Sigmoid colon (tissue), 7 donors: ENCODE data around the gene NUP188. TPM values are rescaled to one million over a fixed set of nuclear protein-coding genes. Genes with fewer than 3 reads are reported as not detected.

ENCODE experiments used
- DNase-seq: peaks from one replicate; pipeline ENCODE4 v3.0.0-alpha.2; 2019
- H3K27ac ChIP-seq, 4 donors: fragments of 200-600 bp; sonication (generic); one replicate each; pipeline ENCODE4 v1.5.1; 2016 to 2019; ENCODE audit warnings: mild to moderate bottlenecking in 1 of 4
- H3K27me3 ChIP-seq, 3 donors: fragments of 200-600 bp; sonication (generic); one replicate each; pipeline ENCODE4 v1.5.1; 2019; ENCODE audit warnings: mild to moderate bottlenecking in 1 of 3
- H3K36me3 ChIP-seq, 4 donors: fragments of 200-600 bp; sonication (generic); one replicate each; pipeline ENCODE4 v1.5.1; 2016 to 2019
- H3K4me1 ChIP-seq, 4 donors: fragments of 200-600 bp; sonication (generic); one replicate each; pipeline ENCODE4 v1.5.1; 2017 to 2019
- H3K4me3 ChIP-seq, 4 donors: fragments of 200-600 bp; sonication (generic); one replicate each; pipeline ENCODE4 v1.5.1; 2017 to 2019; ENCODE audit warnings: mild to moderate bottlenecking in 2 of 4, moderate library complexity in 1 of 4
- H3K9me3 ChIP-seq, 4 donors: fragments of 200-600 bp in 3 of 4; sonication (generic) in 3 of 4; one replicate each; pipeline versions ENCODE4 v1.5.1 to v1.6.1; 2013 to 2019
- EP300 ChIP-seq, 4 donors: sonication (generic); formaldehyde crosslinking; IDR thresholded peaks; one replicate each; pipeline ENCODE4 v1.6.1; 2017; ENCODE audit warnings: antibody characterized with exemption in 4 of 4
- POLR2A ChIP-seq, 2 donors: fragments of 450-650 bp; IDR thresholded peaks; one replicate each; pipeline ENCODE4 v1.6.1; 2016; ENCODE audit warnings: antibody characterized with exemption in 2 of 2, mild to moderate bottlenecking in 2 of 2, moderate library complexity in 2 of 2
- POLR2AphosphoS5 ChIP-seq, 4 donors: sonication (generic); formaldehyde crosslinking; IDR thresholded peaks; one replicate each; pipeline ENCODE4 v1.6.1; 2017; ENCODE audit warnings: antibody characterized with exemption in 4 of 4
- WGBS, 2 donors: extraction: QIAGEN DNeasy Blood & Tissue Kit; methylation state at CpG; one replicate each; pipeline ENCODE4 v1.1.7; 2013; 5-methylcytosine and 5-hydroxymethylcytosine counted together
- intact Hi-C: fragments of 100-400 bp; cut with DNase I; formaldehyde crosslinking; loops from one replicate; pipeline ENCODE4 v1.15.1; 2023
- polyA plus RNA-seq, 3 donors: library from polyadenylated mRNA; stranded (reverse); fragments of 200-250 nt; gene quantifications; one replicate each; pipeline ENCODE4 v1.2.3, GENCODE V29; 2013
- total RNA-seq, 4 donors: library from RNA; depleted of rRNA; stranded (reverse); fragments of >200 nt; gene quantifications; one replicate each; pipeline ENCODE4 v1.1.0, GENCODE V29; 2016
- TF ChIP-seq, protein P1 (sequence below), 4 experiments: fragments of 450-650 bp in 3 of 4; fragments of 200-600 bp in 1 of 4; IDR thresholded peaks; one replicate each; pipeline ENCODE4 v1.5.1; 2016 to 2019; ENCODE audit warnings: antibody characterized with exemption in 4 of 4, mild to moderate bottlenecking in 3 of 4, moderate library complexity in 2 of 4
- donor health status: healthy with polysubstance abuse.
- donor health status: Bipolar disorder and iron deficiency.
- donor health status: healthy.

NUP188 gene
- total and polyA plus RNA-seq, 7 donors: 3.7 to 28.8 (median 21.3) TPM

DNA sequence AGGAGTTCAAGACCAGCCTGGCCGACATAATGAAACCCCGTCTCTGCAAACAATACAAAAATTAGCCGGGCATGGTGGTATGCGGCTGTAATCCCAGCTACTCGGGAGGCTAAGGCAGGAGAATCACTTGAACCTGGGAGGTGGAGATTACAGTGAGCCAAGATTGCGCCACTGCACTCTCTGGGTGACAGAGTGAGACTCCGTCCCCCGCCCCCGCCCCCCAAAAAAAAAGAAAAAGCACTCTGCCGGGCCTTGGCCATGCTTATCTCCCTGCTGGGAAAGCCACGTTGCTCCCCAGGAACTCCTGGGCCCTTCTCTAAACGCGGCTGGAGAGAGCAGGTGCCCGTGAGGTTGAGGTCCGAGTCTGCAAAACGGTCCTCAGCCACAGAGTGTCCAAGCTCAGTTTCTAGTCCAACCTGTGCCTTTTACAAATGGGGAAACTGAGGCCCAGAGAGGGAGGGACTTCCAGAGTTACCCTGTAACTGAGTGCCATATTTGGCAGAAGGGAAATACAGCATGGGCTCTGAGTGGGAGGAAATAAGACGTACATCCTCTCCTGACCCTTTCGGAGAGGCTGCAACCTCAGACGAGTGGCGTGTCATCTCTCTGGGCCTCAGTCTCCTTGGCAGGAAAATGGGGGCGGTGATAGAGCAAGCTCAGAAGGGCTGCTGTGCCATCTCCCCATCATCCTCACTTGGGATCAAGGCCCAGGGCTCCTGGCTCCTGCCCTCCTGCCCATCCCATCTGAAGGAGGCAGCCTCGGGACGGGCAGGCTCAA, 33.3 kb upstream of the NUP188 start:
- H3K9me3 ChIP-seq: no peaks in the 10 kb centered on the region
- no peak overlapping the region for H3K4me3 ChIP-seq
- TF ChIP-seq, protein P1, sequence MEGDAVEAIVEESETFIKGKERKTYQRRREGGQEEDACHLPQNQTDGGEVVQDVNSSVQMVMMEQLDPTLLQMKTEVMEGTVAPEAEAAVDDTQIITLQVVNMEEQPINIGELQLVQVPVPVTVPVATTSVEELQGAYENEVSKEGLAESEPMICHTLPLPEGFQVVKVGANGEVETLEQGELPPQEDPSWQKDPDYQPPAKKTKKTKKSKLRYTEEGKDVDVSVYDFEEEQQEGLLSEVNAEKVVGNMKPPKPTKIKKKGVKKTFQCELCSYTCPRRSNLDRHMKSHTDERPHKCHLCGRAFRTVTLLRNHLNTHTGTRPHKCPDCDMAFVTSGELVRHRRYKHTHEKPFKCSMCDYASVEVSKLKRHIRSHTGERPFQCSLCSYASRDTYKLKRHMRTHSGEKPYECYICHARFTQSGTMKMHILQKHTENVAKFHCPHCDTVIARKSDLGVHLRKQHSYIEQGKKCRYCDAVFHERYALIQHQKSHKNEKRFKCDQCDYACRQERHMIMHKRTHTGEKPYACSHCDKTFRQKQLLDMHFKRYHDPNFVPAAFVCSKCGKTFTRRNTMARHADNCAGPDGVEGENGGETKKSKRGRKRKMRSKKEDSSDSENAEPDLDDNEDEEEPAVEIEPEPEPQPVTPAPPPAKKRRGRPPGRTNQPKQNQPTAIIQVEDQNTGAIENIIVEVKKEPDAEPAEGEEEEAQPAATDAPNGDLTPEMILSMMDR (IDR thresholded peaks at IDR 0.05): no peak
- TF ChIP-seq EP300 (IDR thresholded peaks at IDR 0.05) (no peak), POLR2A (IDR thresholded peaks at IDR 0.05) (no peak), POLR2AphosphoS5 (IDR thresholded peaks at IDR 0.05) (no peak)
- intact Hi-C loops: no loop called here
- peaks cover 8 to 41% (median 20%) of the 10 kb centered on the region in 4 donors for H3K36me3 ChIP-seq
- no peaks in the 10 kb centered on the region for H3K27me3 ChIP-seq
- DNase-seq: no peak
- 86 to 88% methylated on average over 23 of the region's 23 CpGs for whole genome bisulfite sequencing, 2 donors
- H3K4me1 ChIP-seq: peaks cover 0 to 92% (median 84%) of the 10 kb centered on the region in 4 donors
- H3K27ac ChIP-seq: peak overlapping the region; percentile 65 to 88 (median 78)

DNA sequence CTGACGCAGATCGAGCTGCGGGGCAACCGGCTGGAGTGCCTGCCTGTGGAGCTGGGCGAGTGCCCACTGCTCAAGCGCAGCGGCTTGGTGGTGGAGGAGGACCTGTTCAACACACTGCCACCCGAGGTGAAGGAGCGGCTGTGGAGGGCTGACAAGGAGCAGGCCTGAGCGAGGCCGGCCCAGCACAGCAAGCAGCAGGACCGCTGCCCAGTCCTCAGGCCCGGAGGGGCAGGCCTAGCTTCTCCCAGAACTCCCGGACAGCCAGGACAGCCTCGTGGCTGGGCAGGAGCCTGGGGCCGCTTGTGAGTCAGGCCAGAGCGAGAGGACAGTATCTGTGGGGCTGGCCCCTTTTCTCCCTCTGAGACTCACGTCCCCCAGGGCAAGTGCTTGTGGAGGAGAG, 31.3 kb upstream of the NUP188 start:
- no peak for TF ChIP-seq POLR2A (IDR thresholded peaks at IDR 0.05)
- no peak for TF ChIP-seq EP300 (IDR thresholded peaks at IDR 0.05)
- TF ChIP-seq, protein P1 (IDR thresholded peaks at IDR 0.05): no peak
- TF ChIP-seq POLR2AphosphoS5 (IDR thresholded peaks at IDR 0.05): peak in 1 of 4 donors; percentile 47
- Histone ChIP-seq H3K27ac (peak overlapping the region; percentile 76 to 88 (median 82)), H3K4me1 (peaks cover 0 to 91% (median 84%) of the 10 kb centered on the region in 4 donors), H3K27me3 (no peaks in the 10 kb centered on the region), H3K9me3 (no peaks in the 10 kb centered on the region), H3K36me3 (peaks cover 4 to 25% (median 10%) of the 10 kb centered on the region in 4 donors), H3K4me3 (no peak overlapping the region)
- intact Hi-C loops: no loop called here
- 93% methylated on average over 18 of the region's 18 CpGs for WGBS, 2 donors
- DNase-seq: peak; percentile 81

DNA sequence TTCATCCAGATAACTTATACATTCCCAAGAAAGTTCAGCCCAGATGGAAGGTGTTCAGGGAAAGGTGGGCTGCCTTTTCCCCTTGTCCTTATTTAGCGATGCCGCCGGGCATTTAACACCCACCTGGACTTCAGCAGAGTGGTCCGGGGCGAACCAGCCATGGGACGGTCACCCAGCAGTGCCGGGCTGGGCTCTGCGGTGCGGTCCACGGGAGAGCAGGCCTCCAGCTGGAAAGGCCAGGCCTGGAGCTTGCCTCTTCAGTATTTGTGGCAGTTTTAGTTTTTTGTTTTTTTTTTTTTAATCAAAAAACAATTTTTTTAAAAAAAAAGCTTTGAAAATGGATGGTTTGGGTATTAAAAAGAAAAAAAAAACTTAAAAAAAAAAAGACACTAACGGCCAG, 30.8 kb upstream of the NUP188 start:
- TF ChIP-seq, protein P1 (IDR thresholded peaks at IDR 0.05): no peak
- TF ChIP-seq POLR2AphosphoS5 (IDR thresholded peaks at IDR 0.05) (no peak), POLR2A (IDR thresholded peaks at IDR 0.05) (no peak), EP300 (IDR thresholded peaks at IDR 0.05) (no peak)
- no peaks in the 10 kb centered on the region for H3K27me3 ChIP-seq
- H3K9me3 ChIP-seq: no peaks in the 10 kb centered on the region
- peaks cover 4 to 25% (median 10%) of the 10 kb centered on the region in 4 donors for H3K36me3 ChIP-seq
- intact Hi-C loops: no loop called here
- no peak for DNase-seq
- peak overlapping the region; percentile 76 to 88 (median 82) for H3K27ac ChIP-seq
- H3K4me1 ChIP-seq: peaks cover 0 to 91% (median 84%) of the 10 kb centered on the region in 4 donors
- 89 to 91% methylated on average over 11 of the region's 11 CpGs for WGBS, 2 donors
- H3K4me3 ChIP-seq: no peak overlapping the region

DNA sequence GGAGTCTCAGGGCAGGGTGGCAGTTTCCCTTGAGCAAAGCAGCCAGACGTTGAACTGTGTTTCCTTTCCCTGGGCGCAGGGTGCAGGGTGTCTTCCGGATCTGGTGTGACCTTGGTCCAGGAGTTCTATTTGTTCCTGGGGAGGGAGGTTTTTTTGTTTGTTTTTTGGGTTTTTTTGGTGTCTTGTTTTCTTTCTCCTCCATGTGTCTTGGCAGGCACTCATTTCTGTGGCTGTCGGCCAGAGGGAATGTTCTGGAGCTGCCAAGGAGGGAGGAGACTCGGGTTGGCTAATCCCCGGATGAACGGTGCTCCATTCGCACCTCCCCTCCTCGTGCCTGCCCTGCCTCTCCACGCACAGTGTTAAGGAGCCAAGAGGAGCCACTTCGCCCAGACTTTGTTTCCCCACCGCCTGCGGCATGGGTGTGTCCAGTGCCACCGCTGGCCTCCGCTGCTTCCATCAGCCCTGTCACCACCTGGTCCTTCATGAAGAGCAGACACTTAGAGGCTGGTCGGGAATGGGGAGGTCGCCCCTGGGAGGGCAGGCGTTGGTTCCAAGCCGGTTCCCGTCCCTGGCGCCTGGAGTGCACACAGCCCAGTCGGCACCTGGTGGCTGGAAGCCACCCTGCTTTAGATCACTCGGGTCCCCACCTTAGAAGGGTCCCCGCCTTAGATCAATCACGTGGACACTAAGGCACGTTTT, 30.2 kb upstream of the NUP188 start:
- peaks cover 4 to 25% (median 10%) of the 10 kb centered on the region in 4 donors for H3K36me3 ChIP-seq
- no peak overlapping the region for H3K4me3 ChIP-seq
- H3K9me3 ChIP-seq: no peaks in the 10 kb centered on the region
- WGBS, 2 donors: 67 to 79% methylated on average over 26 of the region's 26 CpGs
- intact Hi-C loops: no loop called here
- H3K27ac ChIP-seq: peak overlapping the region; percentile 76 to 88 (median 82)
- TF ChIP-seq POLR2A (IDR thresholded peaks at IDR 0.05) (no peak), POLR2AphosphoS5 (IDR thresholded peaks at IDR 0.05) (peak; percentile 40 to 62 (median 48))
- peak; percentile 93 for DNase-seq
- H3K27me3 ChIP-seq: no peaks in the 10 kb centered on the region
- H3K4me1 ChIP-seq: peaks cover 0 to 90% (median 80%) of the 10 kb centered on the region in 4 donors

DNA sequence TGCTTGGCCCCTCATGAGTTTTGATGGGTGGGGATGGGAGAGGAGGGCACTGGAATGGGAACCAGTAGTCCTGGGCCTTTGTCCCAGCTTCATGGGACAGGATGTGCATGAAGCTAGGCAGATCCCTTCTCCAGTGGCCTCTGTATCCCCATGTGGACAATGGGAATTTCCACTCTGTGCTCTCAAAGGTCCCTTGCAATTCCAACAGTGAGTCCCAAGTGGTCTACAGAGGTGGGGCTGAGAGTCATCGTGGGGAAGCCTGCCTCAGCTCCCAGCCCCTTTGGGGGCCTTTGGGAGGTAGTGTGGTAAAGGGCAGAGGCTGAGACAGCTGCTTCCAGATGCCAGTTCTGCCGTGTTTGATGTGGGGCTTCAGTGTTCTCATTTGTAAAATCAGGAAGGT, 28.6 kb upstream of the NUP188 start:
- peak overlapping the region; percentile 8 to 88 (median 88) for H3K27ac ChIP-seq
- H3K36me3 ChIP-seq: peaks cover 4 to 25% (median 10%) of the 10 kb centered on the region in 4 donors
- no peak for TF ChIP-seq POLR2AphosphoS5 (IDR thresholded peaks at IDR 0.05)
- no peak for TF ChIP-seq EP300 (IDR thresholded peaks at IDR 0.05)
- TF ChIP-seq, protein P1 (IDR thresholded peaks at IDR 0.05): no peak
- TF ChIP-seq POLR2A (IDR thresholded peaks at IDR 0.05): no peak
- 58 to 64% methylated on average over 2 of the region's 2 CpGs for WGBS, 2 donors
- intact Hi-C loops: no loop called here
- no peak for DNase-seq
- H3K4me3 ChIP-seq: no peak overlapping the region
- no peaks in the 10 kb centered on the region for H3K9me3 ChIP-seq
- H3K27me3 ChIP-seq: no peaks in the 10 kb centered on the region
- H3K4me1 ChIP-seq: peaks cover 0 to 83% (median 71%) of the 10 kb centered on the region in 4 donors
